ENCODE data around the gene DHPS. TPM values are rescaled to one million over a fixed set of nuclear protein-coding genes. Genes with fewer than 3 reads are reported as not detected.

The DHPS gene
- total and polyA plus RNA-seq, 2 of the 13 experiments (the other 11 are each of a cell fraction or from before 2014, with no cell fraction given) = 43.3 to 84.3 TPM

DNA sequence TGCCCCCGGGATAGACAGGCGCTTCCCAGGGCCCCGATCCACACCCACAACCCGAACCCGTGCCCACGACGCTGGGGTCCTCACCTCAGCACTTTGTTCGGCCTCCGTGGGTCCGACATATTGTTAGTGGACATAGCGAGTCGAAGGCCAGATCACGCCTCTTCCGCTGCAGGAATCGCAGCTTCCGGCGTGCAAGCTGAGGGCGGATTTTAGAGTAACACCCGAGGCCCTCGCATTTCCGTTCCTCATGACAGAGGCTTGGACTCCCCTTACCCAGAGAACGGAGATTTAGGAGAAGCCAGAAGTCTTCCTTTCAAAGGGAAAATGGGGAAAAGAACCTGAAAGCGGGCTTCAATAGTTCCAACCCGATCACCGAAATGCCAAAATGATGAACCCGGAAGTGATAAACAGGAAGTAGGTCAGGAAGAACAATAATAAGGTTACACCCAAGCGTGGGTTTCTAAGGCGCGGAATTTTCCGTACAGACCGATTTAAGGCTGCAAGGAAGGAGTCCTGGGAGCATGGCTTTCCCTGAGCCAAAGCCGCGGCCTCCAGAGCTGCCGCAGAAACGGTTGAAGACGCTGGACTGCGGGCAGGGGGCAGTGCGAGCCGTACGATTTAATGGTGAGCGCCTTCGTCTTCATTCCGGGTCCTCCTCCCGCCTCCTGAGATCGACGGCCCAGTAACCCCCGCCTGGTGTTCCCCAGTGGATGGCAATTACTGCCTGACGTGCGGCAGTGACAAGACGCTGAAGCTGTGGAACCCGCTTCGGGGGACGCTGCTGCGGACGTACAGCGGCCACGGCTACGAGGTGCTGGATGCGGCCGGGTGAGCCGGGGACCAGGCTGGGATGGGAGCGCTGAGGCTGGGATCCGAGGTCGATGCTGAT lies 12.2 kb downstream of the DHPS start:
- DNase-seq (ENCODE audit: low spot score) = peak; percentile 67
- no peaks in the 10 kb centered on the region; a peak in 1 of 5 replicates for H3K27me3 ChIP-seq (ENCODE audit: control insufficient read depth in 1 of 2, insufficient read depth in 2 of 2, low read length in 2 of 2)
- WGBS (ENCODE audit: low lambda C conversion rate) = 5% methylated on average over 22 of the region's 64 CpGs
- peak overlapping the region; percentile 100 for H2AFZ ChIP-seq (ENCODE audit: low read length)
- peak overlapping the region; percentile 97 for H3K4me2 ChIP-seq (ENCODE audit: low read depth, low read length)
- ChIA-PET CTCF (ENCODE audit: low intra/inter-chr PET ratio, low total read pairs) (no interaction called here), POLR2A (interaction anchor here (0.9 to 1.9 kb wide), 9 partner anchors 9 to 174 kb away, joined by 3 to 16 read pairs (median 4); partner anchors contain the start of genes DHPS, GET3, ZNF490 and ZNF791)
- peak overlapping the region; percentile 93 for H3K9ac ChIP-seq (ENCODE audit: insufficient read depth, low read depth, low read length)
- H3K27ac ChIP-seq (ENCODE audit: extremely low read length, insufficient read depth, low read length) = peak overlapping the region; percentile 88
- H3K4me1 ChIP-seq (ENCODE audit: insufficient read depth, low read length) = peaks cover 43% of the 10 kb centered on the region
- BruUV-seq (replicated peaks) = TSS peak; percentile 79
- intact Hi-C loops (cut with micrococcal nuclease; ENCODE audit: unreplicated experiment) = no loop called here
- FAIRE-seq = peak; percentile 93
- H3K36me3 ChIP-seq (replicated peaks in 1 of 2; ENCODE audit: control insufficient read depth in 1 of 2, insufficient read depth in 2 of 2, low read length in 2 of 2) = peaks cover 10 to 19% of the 10 kb centered on the region in 2 experiments
- in situ Hi-C loops (cut with HindIII; ENCODE audit: extremely low pct_ligation_motif_present, low pct_unique_long_range_greater_than_20kb) = loop anchor here (5.0 kb wide), 1 partner anchor 107 kb away; no protein-coding TSS in a partner anchor
- peaks cover 34% of the 10 kb centered on the region for H3K79me2 ChIP-seq (ENCODE audit: insufficient read depth, low read length)
- peak overlapping the region; percentile 77 to 96 (median 96) for H3K4me3 ChIP-seq (replicated peaks in 1 of 3; ENCODE audit: insufficient read depth in 1 of 3, low read depth in 2 of 3, low read length in 3 of 3)
- H4K20me1 ChIP-seq (ENCODE audit: insufficient read depth, low read length) = no peaks in the 10 kb centered on the region
- H3K9me3 ChIP-seq (ENCODE audit: low read length) = no peaks in the 10 kb centered on the region
- peak; percentile 50 for ATAC-seq
- TF ChIP-seq, protein P1, sequence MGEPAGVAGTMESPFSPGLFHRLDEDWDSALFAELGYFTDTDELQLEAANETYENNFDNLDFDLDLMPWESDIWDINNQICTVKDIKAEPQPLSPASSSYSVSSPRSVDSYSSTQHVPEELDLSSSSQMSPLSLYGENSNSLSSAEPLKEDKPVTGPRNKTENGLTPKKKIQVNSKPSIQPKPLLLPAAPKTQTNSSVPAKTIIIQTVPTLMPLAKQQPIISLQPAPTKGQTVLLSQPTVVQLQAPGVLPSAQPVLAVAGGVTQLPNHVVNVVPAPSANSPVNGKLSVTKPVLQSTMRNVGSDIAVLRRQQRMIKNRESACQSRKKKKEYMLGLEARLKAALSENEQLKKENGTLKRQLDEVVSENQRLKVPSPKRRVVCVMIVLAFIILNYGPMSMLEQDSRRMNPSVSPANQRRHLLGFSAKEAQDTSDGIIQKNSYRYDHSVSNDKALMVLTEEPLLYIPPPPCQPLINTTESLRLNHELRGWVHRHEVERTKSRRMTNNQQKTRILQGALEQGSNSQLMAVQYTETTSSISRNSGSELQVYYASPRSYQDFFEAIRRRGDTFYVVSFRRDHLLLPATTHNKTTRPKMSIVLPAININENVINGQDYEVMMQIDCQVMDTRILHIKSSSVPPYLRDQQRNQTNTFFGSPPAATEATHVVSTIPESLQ (CRISPR knock-in tag; conservative IDR thresholded peaks at IDR 0.05) = no peak
- TF ChIP-seq, protein P2, sequence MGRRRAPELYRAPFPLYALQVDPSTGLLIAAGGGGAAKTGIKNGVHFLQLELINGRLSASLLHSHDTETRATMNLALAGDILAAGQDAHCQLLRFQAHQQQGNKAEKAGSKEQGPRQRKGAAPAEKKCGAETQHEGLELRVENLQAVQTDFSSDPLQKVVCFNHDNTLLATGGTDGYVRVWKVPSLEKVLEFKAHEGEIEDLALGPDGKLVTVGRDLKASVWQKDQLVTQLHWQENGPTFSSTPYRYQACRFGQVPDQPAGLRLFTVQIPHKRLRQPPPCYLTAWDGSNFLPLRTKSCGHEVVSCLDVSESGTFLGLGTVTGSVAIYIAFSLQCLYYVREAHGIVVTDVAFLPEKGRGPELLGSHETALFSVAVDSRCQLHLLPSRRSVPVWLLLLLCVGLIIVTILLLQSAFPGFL (CRISPR knock-in tag; IDR thresholded peaks at IDR 0.05) = no peak
- TF ChIP-seq ONECUT2 (CRISPR knock-in tag; IDR thresholded peaks at IDR 0.05) = no peak
- TF ChIP-seq SP140L (CRISPR knock-in tag; IDR thresholded peaks at IDR 0.05; ENCODE audit: borderline replicate concordance) = no peak
- TF ChIP-seq, protein P3, sequence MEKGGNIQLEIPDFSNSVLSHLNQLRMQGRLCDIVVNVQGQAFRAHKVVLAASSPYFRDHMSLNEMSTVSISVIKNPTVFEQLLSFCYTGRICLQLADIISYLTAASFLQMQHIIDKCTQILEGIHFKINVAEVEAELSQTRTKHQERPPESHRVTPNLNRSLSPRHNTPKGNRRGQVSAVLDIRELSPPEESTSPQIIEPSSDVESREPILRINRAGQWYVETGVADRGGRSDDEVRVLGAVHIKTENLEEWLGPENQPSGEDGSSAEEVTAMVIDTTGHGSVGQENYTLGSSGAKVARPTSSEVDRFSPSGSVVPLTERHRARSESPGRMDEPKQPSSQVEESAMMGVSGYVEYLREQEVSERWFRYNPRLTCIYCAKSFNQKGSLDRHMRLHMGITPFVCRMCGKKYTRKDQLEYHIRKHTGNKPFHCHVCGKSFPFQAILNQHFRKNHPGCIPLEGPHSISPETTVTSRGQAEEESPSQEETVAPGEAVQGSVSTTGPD (CRISPR knock-in tag; IDR thresholded peaks at IDR 0.05) = 0 out of 2 replicates have a peak, but pooled peaks have one; percentile 22
- TF ChIP-seq ZNF7 (CRISPR knock-in tag; IDR thresholded peaks at IDR 0.05) = no peak
- TF ChIP-seq HNF4G (IDR thresholded peaks at IDR 0.05; ENCODE audit: borderline replicate concordance, low read depth, low read length) = no peak
- TF ChIP-seq HNF4G (CRISPR knock-in tag; IDR thresholded peaks at IDR 0.05; ENCODE audit: borderline replicate concordance, low read depth) = no peak
- no peak for TF ChIP-seq ZNF17 (CRISPR knock-in tag; IDR thresholded peaks at IDR 0.05)
- TF ChIP-seq ZNF326 (CRISPR knock-in tag; IDR thresholded peaks at IDR 0.05; ENCODE audit: borderline replicate concordance) = no peak
- TF ChIP-seq TP53 (CRISPR knock-in tag; conservative IDR thresholded peaks at IDR 0.05) = no peak
- TF ChIP-seq, protein P4, sequence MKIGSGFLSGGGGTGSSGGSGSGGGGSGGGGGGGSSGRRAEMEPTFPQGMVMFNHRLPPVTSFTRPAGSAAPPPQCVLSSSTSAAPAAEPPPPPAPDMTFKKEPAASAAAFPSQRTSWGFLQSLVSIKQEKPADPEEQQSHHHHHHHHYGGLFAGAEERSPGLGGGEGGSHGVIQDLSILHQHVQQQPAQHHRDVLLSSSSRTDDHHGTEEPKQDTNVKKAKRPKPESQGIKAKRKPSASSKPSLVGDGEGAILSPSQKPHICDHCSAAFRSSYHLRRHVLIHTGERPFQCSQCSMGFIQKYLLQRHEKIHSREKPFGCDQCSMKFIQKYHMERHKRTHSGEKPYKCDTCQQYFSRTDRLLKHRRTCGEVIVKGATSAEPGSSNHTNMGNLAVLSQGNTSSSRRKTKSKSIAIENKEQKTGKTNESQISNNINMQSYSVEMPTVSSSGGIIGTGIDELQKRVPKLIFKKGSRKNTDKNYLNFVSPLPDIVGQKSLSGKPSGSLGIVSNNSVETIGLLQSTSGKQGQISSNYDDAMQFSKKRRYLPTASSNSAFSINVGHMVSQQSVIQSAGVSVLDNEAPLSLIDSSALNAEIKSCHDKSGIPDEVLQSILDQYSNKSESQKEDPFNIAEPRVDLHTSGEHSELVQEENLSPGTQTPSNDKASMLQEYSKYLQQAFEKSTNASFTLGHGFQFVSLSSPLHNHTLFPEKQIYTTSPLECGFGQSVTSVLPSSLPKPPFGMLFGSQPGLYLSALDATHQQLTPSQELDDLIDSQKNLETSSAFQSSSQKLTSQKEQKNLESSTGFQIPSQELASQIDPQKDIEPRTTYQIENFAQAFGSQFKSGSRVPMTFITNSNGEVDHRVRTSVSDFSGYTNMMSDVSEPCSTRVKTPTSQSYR (CRISPR knock-in tag; IDR thresholded peaks at IDR 0.05; ENCODE audit: borderline replicate concordance) = no peak
- no peak for TF ChIP-seq ZFP36L2 (CRISPR knock-in tag; IDR thresholded peaks at IDR 0.05)
